K562 (cell line): ENCODE measurements around the gene MAN1A1. TPM values are rescaled to one million over a fixed set of nuclear protein-coding genes. Genes with fewer than 3 reads are reported as not detected.

Experiments
- BHLHE40 ChIP-seq: IDR thresholded peaks from 2 replicates; pipeline ENCODE4 v1.6.1; 2011; ENCODE audit warnings: low read length, improper control_type of control experiment
- DDX20 ChIP-seq: fragments of 450-650 bp; IDR thresholded peaks from 2 replicates; pipeline ENCODE4 v1.6.1; 2016; ENCODE audit warnings: missing genetic modification characterization, low read depth, mild to moderate bottlenecking, missing compliant biosample characterization, moderate library complexity
- HDAC6 ChIP-seq: IDR thresholded peaks from 2 replicates; pipeline ENCODE4 v1.6.1; 2012; ENCODE audit warnings: low read depth, mild to moderate bottlenecking, control low read depth, inconsistent platforms, low read length, moderate library complexity
- JUN ChIP-seq, 2 experiments: sonication (generic) in 1 of 2; formaldehyde crosslinking in 1 of 2; IDR thresholded peaks; 2 replicates each; pipeline versions ENCODE4 v1.6.1 to v1.8.0; 2012 to 2022; ENCODE audit warnings: borderline replicate concordance in 2 of 2, mild to moderate bottlenecking in 2 of 2, improper control_type of control experiment in 1 of 2, low read depth in 1 of 2, low read length in 1 of 2, missing genetic modification reagents in 1 of 2
- MEF2D ChIP-seq: conservative IDR thresholded peaks from 2 replicates; pipeline ENCODE4 v1.6.1; 2016; ENCODE audit warnings: low read depth, missing genetic modification characterization, missing compliant biosample characterization
- NFIX ChIP-seq: fragments of 250-450 bp; sonication (Bioruptor Pico); IDR thresholded peaks from 2 replicates; pipeline ENCODE4 v1.4.0; 2020; ENCODE audit warnings: low read depth, mild to moderate bottlenecking, moderate library complexity
- PTTG1 ChIP-seq: fragments of 450-650 bp; IDR thresholded peaks from 2 replicates; pipeline ENCODE4 v1.6.1; 2016; ENCODE audit warnings: low read depth, mild to moderate bottlenecking, missing genetic modification characterization, missing compliant biosample characterization
- RAD51 ChIP-seq: fragments of 450-650 bp; IDR thresholded peaks from 2 replicates; pipeline ENCODE4 v1.7.1; 2016; ENCODE audit warnings: low read depth, mild to moderate bottlenecking, borderline replicate concordance
- RB1 ChIP-seq: fragments of 450-650 bp; IDR thresholded peaks from 2 replicates; pipeline ENCODE4 v1.6.1; 2017; ENCODE audit warnings: low read depth, mild to moderate bottlenecking
- RBM17 ChIP-seq: fragments of 200-400 bp; formaldehyde crosslinking; IDR thresholded peaks from 2 replicates; pipeline ENCODE4 v1.6.1; 2017; ENCODE audit warnings: low read depth, mild to moderate bottlenecking, low read length, borderline replicate concordance
- SRSF7 ChIP-seq: fragments of 200-400 bp; formaldehyde crosslinking; optimal IDR thresholded peaks from 2 replicates; pipeline ENCODE3; 2017; ENCODE audit warnings: mild to moderate bottlenecking, low read depth, low read length
- ZNF586 ChIP-seq: fragments of 450-650 bp; formaldehyde crosslinking; conservative IDR thresholded peaks from 2 replicates; pipeline ENCODE4 v1.4.0; 2020; ENCODE audit warnings: mild to moderate bottlenecking, moderate library complexity
- ZSCAN32 ChIP-seq: fragments of 450-650 bp; formaldehyde crosslinking; IDR thresholded peaks from 2 replicates; pipeline ENCODE4 v1.4.0; 2020; ENCODE audit warnings: mild to moderate bottlenecking, moderate library complexity
- polyA plus RNA-seq, 8 experiments: library from polyadenylated mRNA; depleted of rRNA in 4 of 8; stranded (reverse) in 5 of 8; unstranded in 3 of 8; fragments of >200 nt; fragmentation: Nextera tagmentation in 2 of 8; fragmentation: Illumina TruSeq in 1 of 8; extraction: Ambion mirVana in 2 of 8; extraction: Trizol in 1 of 8; gene quantifications; 2 replicates each; pipeline versions ENCODE4 v1.2.1 to v1.2.3, GENCODE V29; 2011 to 2014; ENCODE audit warnings: inconsistent platforms in 1 of 8, missing spikeins in 1 of 8
- total RNA-seq, 7 experiments: library from RNA; depleted of rRNA in 6 of 7; stranded (reverse); fragments of >200 nt in 6 of 7; fragmentation: Illumina TruSeq in 2 of 7; extraction: Trizol in 2 of 7; gene quantifications; 2 replicates each; pipeline versions ENCODE4 v1.2.1 to v1.2.3, GENCODE V29; 2011 to 2021; ENCODE audit warnings: low replicate concordance in 1 of 7
- TF ChIP-seq, protein P1 (sequence below): fragments of 450-650 bp; IDR thresholded peaks from 2 replicates; pipeline ENCODE4 v1.6.1; 2017; ENCODE audit warnings: antibody characterized with exemption, mild to moderate bottlenecking
- TF ChIP-seq, protein P2 (sequence below): fragments of 250-450 bp; sonication (Bioruptor Pico); IDR thresholded peaks from 2 replicates; pipeline ENCODE4 v1.8.0; 2022; ENCODE audit warnings: moderate library complexity, mild to moderate bottlenecking, inconsistent platforms
- TF ChIP-seq, protein P3 (sequence below): fragments of 250-450 bp; sonication (Bioruptor Pico); IDR thresholded peaks from 2 replicates; pipeline ENCODE4 v1.8.0; 2022; ENCODE audit warnings: inconsistent platforms, mild to moderate bottlenecking, moderate library complexity, borderline replicate concordance
- TF ChIP-seq, protein P4 (sequence below): IDR thresholded peaks from 3 replicates; pipeline ENCODE4 v1.6.1; 2011; ENCODE audit warnings: borderline replicate concordance, mild to moderate bottlenecking, moderate library complexity; ENCODE audit not compliant: insufficient read length; ENCODE audit errors: extremely low read depth

MAN1A1 gene
- total and polyA plus RNA-seq, 9 of the 15 experiments (the other 6 are each of a cell fraction or from before 2014, with no cell fraction given) = 24.5 to 78.4 (median 59.7) TPM

DNA sequence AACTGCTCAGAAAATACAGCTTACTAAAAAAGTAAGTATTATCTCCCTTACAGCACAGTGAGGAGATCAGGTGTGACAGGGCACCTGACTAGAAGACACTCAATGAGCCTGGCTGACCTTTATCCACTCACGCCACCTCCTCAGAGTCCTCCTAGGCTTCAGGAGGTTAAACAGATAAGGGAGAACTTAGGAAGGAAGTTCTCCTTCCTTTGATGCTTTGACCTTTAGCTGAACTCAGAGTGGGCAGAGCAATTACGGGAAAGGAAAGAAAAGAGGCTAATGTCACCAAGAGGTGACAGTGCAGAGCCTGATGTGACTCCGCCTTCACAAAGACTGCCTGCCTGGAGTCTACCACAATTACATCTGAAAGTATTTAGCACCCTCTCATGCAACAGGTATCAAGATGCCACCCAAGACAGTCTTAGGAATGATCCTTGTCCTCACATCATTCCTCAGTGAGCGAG is 36.7 kb downstream of the MAN1A1 start (continued):
- TF ChIP-seq, protein P1, sequence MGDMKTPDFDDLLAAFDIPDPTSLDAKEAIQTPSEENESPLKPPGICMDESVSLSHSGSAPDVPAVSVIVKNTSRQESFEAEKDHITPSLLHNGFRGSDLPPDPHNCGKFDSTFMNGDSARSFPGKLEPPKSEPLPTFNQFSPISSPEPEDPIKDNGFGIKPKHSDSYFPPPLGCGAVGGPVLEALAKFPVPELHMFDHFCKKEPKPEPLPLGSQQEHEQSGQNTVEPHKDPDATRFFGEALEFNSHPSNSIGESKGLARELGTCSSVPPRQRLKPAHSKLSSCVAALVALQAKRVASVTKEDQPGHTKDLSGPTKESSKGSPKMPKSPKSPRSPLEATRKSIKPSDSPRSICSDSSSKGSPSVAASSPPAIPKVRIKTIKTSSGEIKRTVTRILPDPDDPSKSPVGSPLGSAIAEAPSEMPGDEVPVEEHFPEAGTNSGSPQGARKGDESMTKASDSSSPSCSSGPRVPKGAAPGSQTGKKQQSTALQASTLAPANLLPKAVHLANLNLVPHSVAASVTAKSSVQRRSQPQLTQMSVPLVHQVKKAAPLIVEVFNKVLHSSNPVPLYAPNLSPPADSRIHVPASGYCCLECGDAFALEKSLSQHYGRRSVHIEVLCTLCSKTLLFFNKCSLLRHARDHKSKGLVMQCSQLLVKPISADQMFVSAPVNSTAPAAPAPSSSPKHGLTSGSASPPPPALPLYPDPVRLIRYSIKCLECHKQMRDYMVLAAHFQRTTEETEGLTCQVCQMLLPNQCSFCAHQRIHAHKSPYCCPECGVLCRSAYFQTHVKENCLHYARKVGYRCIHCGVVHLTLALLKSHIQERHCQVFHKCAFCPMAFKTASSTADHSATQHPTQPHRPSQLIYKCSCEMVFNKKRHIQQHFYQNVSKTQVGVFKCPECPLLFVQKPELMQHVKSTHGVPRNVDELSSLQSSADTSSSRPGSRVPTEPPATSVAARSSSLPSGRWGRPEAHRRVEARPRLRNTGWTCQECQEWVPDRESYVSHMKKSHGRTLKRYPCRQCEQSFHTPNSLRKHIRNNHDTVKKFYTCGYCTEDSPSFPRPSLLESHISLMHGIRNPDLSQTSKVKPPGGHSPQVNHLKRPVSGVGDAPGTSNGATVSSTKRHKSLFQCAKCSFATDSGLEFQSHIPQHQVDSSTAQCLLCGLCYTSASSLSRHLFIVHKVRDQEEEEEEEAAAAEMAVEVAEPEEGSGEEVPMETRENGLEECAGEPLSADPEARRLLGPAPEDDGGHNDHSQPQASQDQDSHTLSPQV = peak; percentile 92
- TF ChIP-seq DDX20 (tag) (no peak), NFIX (CRISPR knock-in tag) (no peak), ZNF586 (CRISPR knock-in tag) (no peak), HDAC6 (no peak), PTTG1 (tag) (no peak), RAD51 (peak; percentile 60; the same call in 1 of the 2 replicates), JUN (IDR thresholded peaks at IDR 0.05; ENCODE audit: borderline replicate concordance, low read depth, low read length) (0 out of 2 replicates have a peak, but pooled peaks have one; percentile 11), JUN (CRISPR knock-in tag; IDR thresholded peaks at IDR 0.05; ENCODE audit: borderline replicate concordance) (no peak), SRSF7 (no peak), RB1 (no peak), ZSCAN32 (CRISPR knock-in tag) (no peak), RBM17 (no peak), BHLHE40 (peak; percentile 90), MEF2D (0 out of 2 replicates have a peak, but pooled peaks have one; percentile 33)
- TF ChIP-seq, protein P2, sequence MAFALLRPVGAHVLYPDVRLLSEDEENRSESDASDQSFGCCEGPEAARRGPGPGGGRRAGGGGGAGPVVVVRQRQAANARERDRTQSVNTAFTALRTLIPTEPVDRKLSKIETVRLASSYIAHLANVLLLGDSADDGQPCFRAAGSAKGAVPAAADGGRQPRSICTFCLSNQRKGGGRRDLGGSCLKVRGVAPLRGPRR (CRISPR knock-in tag) = 0 out of 2 replicates have a peak, but pooled peaks have one; percentile 36
- TF ChIP-seq, protein P3, sequence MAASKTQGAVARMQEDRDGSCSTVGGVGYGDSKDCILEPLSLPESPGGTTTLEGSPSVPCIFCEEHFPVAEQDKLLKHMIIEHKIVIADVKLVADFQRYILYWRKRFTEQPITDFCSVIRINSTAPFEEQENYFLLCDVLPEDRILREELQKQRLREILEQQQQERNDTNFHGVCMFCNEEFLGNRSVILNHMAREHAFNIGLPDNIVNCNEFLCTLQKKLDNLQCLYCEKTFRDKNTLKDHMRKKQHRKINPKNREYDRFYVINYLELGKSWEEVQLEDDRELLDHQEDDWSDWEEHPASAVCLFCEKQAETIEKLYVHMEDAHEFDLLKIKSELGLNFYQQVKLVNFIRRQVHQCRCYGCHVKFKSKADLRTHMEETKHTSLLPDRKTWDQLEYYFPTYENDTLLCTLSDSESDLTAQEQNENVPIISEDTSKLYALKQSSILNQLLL = no peak
- TF ChIP-seq, protein P4, sequence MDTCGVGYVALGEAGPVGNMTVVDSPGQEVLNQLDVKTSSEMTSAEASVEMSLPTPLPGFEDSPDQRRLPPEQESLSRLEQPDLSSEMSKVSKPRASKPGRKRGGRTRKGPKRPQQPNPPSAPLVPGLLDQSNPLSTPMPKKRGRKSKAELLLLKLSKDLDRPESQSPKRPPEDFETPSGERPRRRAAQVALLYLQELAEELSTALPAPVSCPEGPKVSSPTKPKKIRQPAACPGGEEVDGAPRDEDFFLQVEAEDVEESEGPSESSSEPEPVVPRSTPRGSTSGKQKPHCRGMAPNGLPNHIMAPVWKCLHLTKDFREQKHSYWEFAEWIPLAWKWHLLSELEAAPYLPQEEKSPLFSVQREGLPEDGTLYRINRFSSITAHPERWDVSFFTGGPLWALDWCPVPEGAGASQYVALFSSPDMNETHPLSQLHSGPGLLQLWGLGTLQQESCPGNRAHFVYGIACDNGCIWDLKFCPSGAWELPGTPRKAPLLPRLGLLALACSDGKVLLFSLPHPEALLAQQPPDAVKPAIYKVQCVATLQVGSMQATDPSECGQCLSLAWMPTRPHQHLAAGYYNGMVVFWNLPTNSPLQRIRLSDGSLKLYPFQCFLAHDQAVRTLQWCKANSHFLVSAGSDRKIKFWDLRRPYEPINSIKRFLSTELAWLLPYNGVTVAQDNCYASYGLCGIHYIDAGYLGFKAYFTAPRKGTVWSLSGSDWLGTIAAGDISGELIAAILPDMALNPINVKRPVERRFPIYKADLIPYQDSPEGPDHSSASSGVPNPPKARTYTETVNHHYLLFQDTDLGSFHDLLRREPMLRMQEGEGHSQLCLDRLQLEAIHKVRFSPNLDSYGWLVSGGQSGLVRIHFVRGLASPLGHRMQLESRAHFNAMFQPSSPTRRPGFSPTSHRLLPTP = no peak
